Thymus (tissue), 14 donors: ENCODE data around the gene CEP76. TPM values are rescaled to one million over a fixed set of nuclear protein-coding genes. Genes with fewer than 3 reads are reported as not detected.
A peak's percentile ranks its signal among the peaks of the same experiment; 100 is the strongest.

Experiments used
- DNase-seq, 9 donors: peaks; one replicate each; pipeline ENCODE4 v3.0.0-alpha.2; 2013; ENCODE audit warnings: low spot score in 9 of 9, low read depth in 6 of 9, missing footprints in 1 of 9
- H3K27ac ChIP-seq, 2 donors: one replicate each; pipeline ENCODE4 v1.5.1; 2013; ENCODE audit warnings: control low read depth in 1 of 2, low read depth in 1 of 2, low read length in 1 of 2, mild to moderate bottlenecking in 1 of 2, moderate library complexity in 1 of 2
- H3K27me3 ChIP-seq, 2 donors: one replicate each; pipeline ENCODE4 v1.5.1; 2013; ENCODE audit warnings: low read length in 1 of 2; ENCODE audit not compliant: control insufficient read depth in 2 of 2, insufficient read depth in 1 of 2
- H3K36me3 ChIP-seq, 2 donors: one replicate each; pipeline ENCODE4 v1.5.1; 2013; ENCODE audit warnings: low read length in 1 of 2, mild to moderate bottlenecking in 1 of 2, moderate library complexity in 1 of 2; ENCODE audit not compliant: control insufficient read depth in 2 of 2, insufficient read depth in 2 of 2
- H3K4me1 ChIP-seq, 2 donors: one replicate each; pipeline ENCODE4 v1.5.1; 2013; ENCODE audit warnings: low read length in 2 of 2; ENCODE audit not compliant: control insufficient read depth in 2 of 2, insufficient read depth in 2 of 2
- H3K4me3 ChIP-seq, 2 donors: one replicate each; pipeline ENCODE4 v1.5.1; 2013; ENCODE audit warnings: low read length in 2 of 2, control low read depth in 1 of 2, mild to moderate bottlenecking in 1 of 2
- H3K9me3 ChIP-seq, 2 donors: one replicate each; pipeline ENCODE4 v1.5.1; 2013; ENCODE audit warnings: low read length in 1 of 2, mild to moderate bottlenecking in 1 of 2; ENCODE audit not compliant: control insufficient read depth in 2 of 2, insufficient read depth in 1 of 2
- WGBS: extraction: QIAGEN DNeasy Blood & Tissue Kit; methylation state at CpG from one replicate; pipeline ENCODE4 v1.1.7; 2013; 5-methylcytosine and 5-hydroxymethylcytosine counted together
- long read RNA-seq, 10 donors: transcript quantifications; one replicate each; lab custom pipeline, GENCODE V29; 2026
- polyA plus RNA-seq: library from polyadenylated mRNA; stranded (reverse); fragments of 200-250 nt; gene quantifications from one replicate; pipeline ENCODE4 v1.2.3, GENCODE V29; 2013
- total RNA-seq: library from RNA; stranded (reverse); fragments of 120-200 nt; gene quantifications from one replicate; pipeline ENCODE4 v1.2.4, GENCODE V29; 2013
- donor health status: healthy.

CEP76 gene
- 14.4 TPM for total RNA-seq
- polyA plus RNA-seq: 4.7 TPM
- long read RNA-seq, donor 1, partial matches to known transcripts: 0 of 1 reads
- long read RNA-seq, donor 1, other reads (novel, unspliced or antisense): 0 of 1 reads
- long read RNA-seq, donor 2, partial matches to known transcripts: 298 of 329 reads
- long read RNA-seq, donor 2, other reads (novel, unspliced or antisense): 27 of 329 reads
- long read RNA-seq, donor 3, partial matches to known transcripts: 106 of 224 reads
- long read RNA-seq, donor 3, other reads (novel, unspliced or antisense): 115 of 224 reads
- long read RNA-seq, donor 4: 0 reads
- long read RNA-seq, donor 5, partial matches to known transcripts: 0 of 4 reads
- long read RNA-seq, donor 5, other reads (novel, unspliced or antisense): 0 of 4 reads
- long read RNA-seq, donor 6, partial matches to known transcripts: 45 of 155 reads
- long read RNA-seq, donor 6, other reads (novel, unspliced or antisense): 108 of 155 reads
- long read RNA-seq, donor 7, partial matches to known transcripts: 0 of 4 reads
- long read RNA-seq, donor 7, other reads (novel, unspliced or antisense): 0 of 4 reads
- long read RNA-seq, donor 8, partial matches to known transcripts: 0 of 1 reads
- long read RNA-seq, donor 8, other reads (novel, unspliced or antisense): 0 of 1 reads
- long read RNA-seq, donor 9, transcript CEP76-201 (12 exons, 2,939 nt): major isoform, 6 of 7 reads
- long read RNA-seq, donor 9, partial matches to known transcripts: 0 of 7 reads
- long read RNA-seq, donor 9, other reads (novel, unspliced or antisense): 0 of 7 reads
- long read RNA-seq, donor 10, partial matches to known transcripts: 0 of 3 reads
- long read RNA-seq, donor 10, other reads (novel, unspliced or antisense): 0 of 3 reads

DNA sequence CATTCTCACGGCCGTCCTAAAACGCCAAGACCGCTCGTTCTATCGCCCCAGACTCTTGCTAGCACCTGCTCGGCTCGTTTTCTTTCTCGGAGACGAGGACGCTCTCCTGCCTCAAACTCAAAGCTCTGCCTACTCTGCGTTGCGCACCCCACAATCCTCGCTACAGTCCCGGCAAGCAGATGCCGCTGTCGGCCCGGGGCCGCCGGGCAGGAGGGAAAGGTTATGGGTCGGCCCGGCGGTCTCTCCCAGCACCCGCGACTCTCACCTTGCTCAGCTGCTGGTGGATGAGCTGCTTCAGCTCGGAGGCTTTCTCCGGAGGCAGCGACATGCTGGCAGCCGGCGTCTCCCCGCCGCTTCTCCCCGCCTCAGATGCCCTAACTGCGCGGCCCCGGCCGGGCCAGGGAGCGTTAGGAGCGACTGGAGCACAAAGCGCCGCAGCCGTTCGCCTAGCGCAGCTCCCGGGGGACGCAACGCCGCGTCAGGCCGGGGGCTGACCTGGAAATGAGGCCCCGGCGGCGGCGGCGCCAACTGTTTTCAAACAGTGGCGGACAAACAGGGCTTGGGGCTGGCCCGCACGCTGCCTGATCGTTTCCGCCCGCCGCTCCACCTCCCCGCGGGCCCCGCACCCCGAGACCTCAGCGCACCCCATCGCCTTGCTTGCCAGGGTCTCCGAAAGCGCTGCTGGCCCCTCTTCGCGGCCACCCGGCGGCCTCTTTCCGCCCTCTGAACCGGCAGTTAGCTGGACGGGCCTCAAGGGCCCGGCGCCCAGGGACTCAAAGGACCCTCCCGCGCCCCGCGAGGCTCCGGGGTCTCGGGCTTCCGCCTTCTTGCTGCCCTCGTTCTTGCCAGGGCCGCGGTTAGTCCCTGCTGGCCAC, at the start of gene CEP76, which contains the start of gene PSMG2:
TSS of gene CEP76 (minus strand) at position 503 of the 875 bp plus-strand sequence. CDS start at position 328, 175 bp downstream.
TSS of gene PSMG2 (plus strand) at position 822 of the 875 bp plus-strand sequence. CDS start 66 bp downstream, outside the sequence.
- peak; percentile 51 to 93 (median 80) for DNase-seq
- Histone ChIP-seq H3K4me3 (peak within 1 kb of the TSS; percentile 83 to 93), H3K27ac (peak within 1 kb of the TSS; percentile 96 to 99), H3K36me3 (peaks cover 4 to 22% of the 10 kb centered on the region in 2 donors), H3K4me1 (peaks cover 20 to 26% of the 10 kb centered on the region in 2 donors), H3K9me3 (no peaks in the 10 kb centered on the region), H3K27me3 (no peaks in the 10 kb centered on the region)
- WGBS: under 1% methylated on average over 89 of the region's 89 CpGs

- DNase-seq: no peak
- WGBS: 68% methylated on average over 4 of the region's 4 CpGs
- Histone ChIP-seq H3K27ac (peak overlapping the region; percentile 95 to 99), H3K4me3 (no peak overlapping the region), H3K27me3 (no peaks in the 10 kb centered on the region), H3K36me3 (peaks cover 0 to 31% of the 10 kb centered on the region in 2 donors), H3K4me1 (peaks cover 44 to 71% of the 10 kb centered on the region in 2 donors), H3K9me3 (peaks cover 0 to 11% of the 10 kb centered on the region in 2 donors)
Observed at GRCh38 chr18:12751891-12752290, 49.4 kb upstream of the CEP76 start.

DNA sequence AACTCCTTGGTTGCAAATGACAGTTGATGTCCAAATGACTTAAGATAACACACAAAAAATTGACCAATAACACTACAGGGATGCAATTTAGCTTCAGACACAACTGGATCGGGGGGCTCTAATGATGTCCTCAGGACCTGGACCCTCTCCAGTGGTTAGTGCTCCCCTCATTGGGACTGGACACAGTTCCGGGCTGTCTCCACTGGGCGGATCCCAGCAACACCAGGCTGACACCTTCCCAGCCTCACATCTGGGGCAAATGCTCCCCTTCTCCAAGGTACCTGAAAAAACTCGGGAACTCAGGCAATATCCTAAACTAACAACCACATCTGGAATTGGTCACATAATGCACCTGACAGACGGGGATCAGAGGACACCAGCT, 49.0 kb upstream of the CEP76 start:
- no peaks in the 10 kb centered on the region for H3K27me3 ChIP-seq
- peaks cover 44 to 75% of the 10 kb centered on the region in 2 donors for H3K4me1 ChIP-seq
- no peak overlapping the region for H3K4me3 ChIP-seq
- peaks cover 0 to 11% of the 10 kb centered on the region in 2 donors for H3K9me3 ChIP-seq
- DNase-seq: no peak
- WGBS: 86% methylated on average over 5 of the region's 5 CpGs
- peaks cover 0 to 28% of the 10 kb centered on the region in 2 donors for H3K36me3 ChIP-seq
- peak overlapping the region; percentile 95 to 99 for H3K27ac ChIP-seq

GRCh38 chr18:12750715-12751502, 48.4 kb upstream of the CEP76 start:
- H3K4me1 ChIP-seq: peaks cover 44 to 80% of the 10 kb centered on the region in 2 donors
- peaks cover 0 to 30% of the 10 kb centered on the region in 2 donors for H3K36me3 ChIP-seq
- H3K9me3 ChIP-seq: peaks cover 0 to 6% of the 10 kb centered on the region in 2 donors
- H3K27ac ChIP-seq: peak overlapping the region; percentile 95 to 99
- DNase-seq: peak in 2 of 9 donors; percentile 28 to 62
- H3K4me3 ChIP-seq: peak overlapping the region in 1 of 2 donors; percentile 24
- H3K27me3 ChIP-seq: no peaks in the 10 kb centered on the region
- WGBS: 73% methylated on average over 18 of the region's 18 CpGs

- 10% methylated on average over 14 of the region's 14 CpGs for WGBS
- H3K4me3 ChIP-seq: peak overlapping the region in 1 of 2 donors; percentile 24
Observed at GRCh38 chr18:12750076-12750714, 47.7 kb upstream of the CEP76 start.

GRCh38 chr18:12749121-12749520, 46.6 kb upstream of the CEP76 start:
- Histone ChIP-seq H3K4me3 (no peak overlapping the region), H3K27ac (peak overlapping the region; percentile 95 to 99), H3K36me3 (peaks cover 0 to 31% of the 10 kb centered on the region in 2 donors), H3K4me1 (peaks cover 49 to 94% of the 10 kb centered on the region in 2 donors), H3K27me3 (no peaks in the 10 kb centered on the region), H3K9me3 (no peaks in the 10 kb centered on the region)
- DNase-seq: peak in 1 of 9 donors; percentile 26
- WGBS: 90% methylated on average over 13 of the region's 13 CpGs

More at GRCh38 chr18:12750076-12750714, 47.7 kb upstream of the CEP76 start:
- Histone ChIP-seq H3K4me1 (peaks cover 49 to 88% of the 10 kb centered on the region in 2 donors), H3K27me3 (no peaks in the 10 kb centered on the region), H3K36me3 (peaks cover 0 to 33% of the 10 kb centered on the region in 2 donors), H3K9me3 (peaks cover 0 to under 1% of the 10 kb centered on the region in 2 donors), H3K27ac (peak overlapping the region; percentile 95 to 99)
- peak; percentile 84 to 98 (median 94) for DNase-seq

- Histone ChIP-seq H3K4me1 (peaks cover 49 to 90% of the 10 kb centered on the region in 2 donors), H3K27me3 (no peaks in the 10 kb centered on the region), H3K36me3 (peaks cover 0 to 29% of the 10 kb centered on the region in 2 donors), H3K27ac (peak overlapping the region in 1 of 2 donors; percentile 99), H3K4me3 (no peak overlapping the region), H3K9me3 (no peaks in the 10 kb centered on the region)
- peak in 1 of 9 donors; percentile 29 for DNase-seq
- 93% methylated on average over 5 of the region's 5 CpGs for WGBS
Observed at GRCh38 chr18:12748671-12749070, 46.1 kb upstream of the CEP76 start.
